Measurements from ENCODE around the gene BNIP2.

The BNIP2 gene

GRCh38 chr15:59636184-59636583 is 52.9 kb downstream of the BNIP2 start:
- H3K27me3 ChIP-seq (ENCODE audit: control insufficient read depth, insufficient read depth, low read length): no peaks in the 10 kb centered on the region
- H3K9ac ChIP-seq: no peak overlapping the region
- no peak for TF ChIP-seq CTCF (IDR thresholded peaks at IDR 0.05)
- H3K4me3 ChIP-seq (ENCODE audit: low read depth, low read length): no peak overlapping the region
- H3K4me2 ChIP-seq (ENCODE audit: low read length): no peak overlapping the region
- H3K4me1 ChIP-seq: no peaks in the 10 kb centered on the region
- H2AFZ ChIP-seq: no peak overlapping the region
- H3K9me3 ChIP-seq (ENCODE audit: control insufficient read depth, low read length): no peaks in the 10 kb centered on the region
- no peaks in the 10 kb centered on the region for H3K36me3 ChIP-seq (ENCODE audit: control insufficient read depth, insufficient read depth, low read length)
- no peak overlapping the region for H3K27ac ChIP-seq
- H3K79me2 ChIP-seq: no peaks in the 10 kb centered on the region

GRCh38 chr15:59632714-59633113 is 56.4 kb downstream of the BNIP2 start:
- Histone ChIP-seq H3K9me3 (ENCODE audit: control insufficient read depth, low read length) (no peaks in the 10 kb centered on the region), H3K27ac (no peak overlapping the region), H3K36me3 (ENCODE audit: control insufficient read depth, insufficient read depth, low read length) (no peaks in the 10 kb centered on the region), H3K79me2 (no peaks in the 10 kb centered on the region), H3K27me3 (ENCODE audit: control insufficient read depth, insufficient read depth, low read length) (no peaks in the 10 kb centered on the region), H2AFZ (no peak overlapping the region), H3K4me1 (no peaks in the 10 kb centered on the region), H3K4me2 (ENCODE audit: low read length) (no peak overlapping the region), H3K4me3 (ENCODE audit: low read depth, low read length) (no peak overlapping the region), H3K9ac (no peak overlapping the region)
- no peak for TF ChIP-seq CTCF (IDR thresholded peaks at IDR 0.05)

- no peak overlapping the region for H2AFZ ChIP-seq
- no peaks in the 10 kb centered on the region for H3K4me1 ChIP-seq
- H3K4me2 ChIP-seq (ENCODE audit: low read length): no peak overlapping the region
- H3K36me3 ChIP-seq (ENCODE audit: control insufficient read depth, insufficient read depth, low read length): no peaks in the 10 kb centered on the region
- no peak overlapping the region for H3K9ac ChIP-seq
- no peaks in the 10 kb centered on the region for H3K79me2 ChIP-seq
- TF ChIP-seq CTCF (IDR thresholded peaks at IDR 0.05): no peak
- H3K27me3 ChIP-seq (ENCODE audit: control insufficient read depth, insufficient read depth, low read length): no peaks in the 10 kb centered on the region
- no peak overlapping the region for H3K27ac ChIP-seq
- no peaks in the 10 kb centered on the region for H3K9me3 ChIP-seq (ENCODE audit: control insufficient read depth, low read length)
- no peak overlapping the region for H3K4me3 ChIP-seq (ENCODE audit: low read depth, low read length)
Measured at GRCh38 chr15:59622289-59622688, 66.8 kb downstream of the BNIP2 start.

GRCh38 chr15:59618406-59618805 is 70.7 kb downstream of the BNIP2 start:
- H3K79me2 ChIP-seq: no peaks in the 10 kb centered on the region
- H3K9me3 ChIP-seq (ENCODE audit: control insufficient read depth, low read length): no peaks in the 10 kb centered on the region
- H2AFZ ChIP-seq: no peak overlapping the region
- H3K9ac ChIP-seq: no peak overlapping the region
- H3K36me3 ChIP-seq (ENCODE audit: control insufficient read depth, insufficient read depth, low read length): no peaks in the 10 kb centered on the region
- no peak overlapping the region for H3K4me2 ChIP-seq (ENCODE audit: low read length)
- TF ChIP-seq CTCF (IDR thresholded peaks at IDR 0.05): no peak
- no peaks in the 10 kb centered on the region for H3K4me1 ChIP-seq
- no peak overlapping the region for H3K27ac ChIP-seq
- no peaks in the 10 kb centered on the region for H3K27me3 ChIP-seq (ENCODE audit: control insufficient read depth, insufficient read depth, low read length)
- no peak overlapping the region for H3K4me3 ChIP-seq (ENCODE audit: low read depth, low read length)

- Histone ChIP-seq H3K79me2 (no peaks in the 10 kb centered on the region), H3K4me1 (no peaks in the 10 kb centered on the region), H3K9ac (no peak overlapping the region), H3K27me3 (ENCODE audit: control insufficient read depth, insufficient read depth, low read length) (no peaks in the 10 kb centered on the region), H3K4me3 (ENCODE audit: low read depth, low read length) (no peak overlapping the region), H3K9me3 (ENCODE audit: control insufficient read depth, low read length) (no peaks in the 10 kb centered on the region), H2AFZ (no peak overlapping the region), H3K4me2 (ENCODE audit: low read length) (no peak overlapping the region), H3K36me3 (ENCODE audit: control insufficient read depth, insufficient read depth, low read length) (no peaks in the 10 kb centered on the region), H3K27ac (no peak overlapping the region)
- no peak for TF ChIP-seq CTCF (IDR thresholded peaks at IDR 0.05)
Measured at GRCh38 chr15:59616379-59616778, 72.7 kb downstream of the BNIP2 start.

Measured in parathyroid adenoma (tissue), 2 donors.